Ishikawa (cell line): Measurements from ENCODE around the gene PUM1.

Experiments used
- CEBPB ChIP-seq: IDR thresholded peaks from 2 replicates; pipeline ENCODE4 v1.6.1; 2012
- CREB1 ChIP-seq: IDR thresholded peaks from 2 replicates; pipeline ENCODE4 v1.6.1; 2012; ENCODE audit warnings: low read depth
- EGR1 ChIP-seq: IDR thresholded peaks from 2 replicates; pipeline ENCODE4 v1.6.1; 2012
- EP300 ChIP-seq: IDR thresholded peaks from 2 replicates; pipeline ENCODE4 v1.6.1; 2012; ENCODE audit warnings: borderline replicate concordance
- FOXM1 ChIP-seq: IDR thresholded peaks from 2 replicates; pipeline ENCODE4 v1.6.1; 2012; ENCODE audit warnings: low read depth, borderline replicate concordance
- MAX ChIP-seq: IDR thresholded peaks from 2 replicates; pipeline ENCODE4 v1.6.1; 2012
- NFIC ChIP-seq: IDR thresholded peaks from 2 replicates; pipeline ENCODE4 v1.6.1; 2012
- RAD21 ChIP-seq: IDR thresholded peaks from 2 replicates; pipeline ENCODE4 v1.6.1; 2012; ENCODE audit warnings: low read depth
- REST ChIP-seq: IDR thresholded peaks from 2 replicates; pipeline ENCODE4 v1.6.1; 2012; ENCODE audit warnings: low read depth, mild to moderate bottlenecking
- TAF1 ChIP-seq: IDR thresholded peaks from 2 replicates; pipeline ENCODE4 v1.6.1; 2012; ENCODE audit warnings: low read depth, mild to moderate bottlenecking
- TCF12 ChIP-seq: IDR thresholded peaks from 2 replicates; pipeline ENCODE4 v1.6.1; 2012; ENCODE audit warnings: low read depth
- TEAD4 ChIP-seq: IDR thresholded peaks from 2 replicates; pipeline ENCODE4 v1.6.1; 2012
- USF1 ChIP-seq: IDR thresholded peaks from 2 replicates; pipeline ENCODE4 v1.6.1; 2012
- YY1 ChIP-seq: IDR thresholded peaks from 2 replicates; pipeline ENCODE4 v1.6.1; 2012; ENCODE audit warnings: low read depth
- ZBTB7A ChIP-seq: IDR thresholded peaks from 2 replicates; pipeline ENCODE4 v1.6.1; 2012; ENCODE audit warnings: low read depth

PUM1 gene

GRCh38 chr1:31095985-31096384, 30.5 kb upstream of the PUM1 start:
- TF ChIP-seq MAX: no peak
- no peak for TF ChIP-seq YY1
- no peak for TF ChIP-seq FOXM1
- TF ChIP-seq TCF12: no peak
- no peak for TF ChIP-seq TEAD4
- TF ChIP-seq ZBTB7A: no peak
- TF ChIP-seq RAD21: no peak
- TF ChIP-seq EGR1: no peak
- no peak for TF ChIP-seq TAF1
- no peak for TF ChIP-seq USF1
- no peak for TF ChIP-seq NFIC
- TF ChIP-seq EP300: no peak
- TF ChIP-seq CEBPB: no peak
- no peak for TF ChIP-seq CREB1
- TF ChIP-seq REST: no peak

GRCh38 chr1:31095298-31095981, 29.9 kb upstream of the PUM1 start:
- TF ChIP-seq USF1 (no peak), YY1 (no peak), NFIC (no peak), TAF1 (no peak), FOXM1 (no peak), EP300 (no peak), TEAD4 (no peak), CEBPB (no peak), REST (no peak), TCF12 (no peak), MAX (no peak), ZBTB7A (no peak)

GRCh38 chr1:31084782-31085569, 19.5 kb upstream of the PUM1 start:
- TF ChIP-seq NFIC: no peak

- TF ChIP-seq EP300 (no peak), REST (no peak), MAX (no peak), EGR1 (no peak), ZBTB7A (no peak), RAD21 (no peak), FOXM1 (no peak), NFIC (no peak), YY1 (no peak), CEBPB (no peak), TAF1 (no peak), CREB1 (no peak), TCF12 (no peak), TEAD4 (no peak)
These were observed 16.9 kb upstream of the PUM1 start for GRCh38 chr1:31082385-31082784.
